Large intestine (tissue), 3 donors: ENCODE results near the gene AEBP1. TPM values are rescaled to one million over a fixed set of nuclear protein-coding genes. Genes with fewer than 3 reads are reported as not detected.
A peak's percentile ranks its signal among the peaks of the same experiment; 100 is the strongest.

Source experiments
- DNase-seq, 2 donors: peaks; one replicate each; pipeline versions ENCODE4 v3.0.0 to v3.0.0-alpha.2; 2013
- H3K27ac ChIP-seq: one replicate; pipeline ENCODE4 v1.5.1; 2013; ENCODE audit warnings: low read length
- H3K27me3 ChIP-seq: 2 replicates; pipeline ENCODE4 v1.6.1; 2013; ENCODE audit warnings: low read length; ENCODE audit not compliant: control insufficient read depth, insufficient read depth
- H3K36me3 ChIP-seq: 2 replicates; pipeline ENCODE4 v1.6.1; 2013; ENCODE audit warnings: low read length; ENCODE audit not compliant: control insufficient read depth, insufficient read depth
- H3K4me1 ChIP-seq: one replicate; pipeline ENCODE4 v1.6.1; 2013; ENCODE audit warnings: low read length; ENCODE audit not compliant: control insufficient read depth, insufficient read depth
- H3K4me3 ChIP-seq: one replicate; pipeline ENCODE4 v1.5.1; 2013; ENCODE audit warnings: low read length
- H3K9me3 ChIP-seq: one replicate; pipeline ENCODE4 v1.6.1; 2013; ENCODE audit warnings: mild to moderate bottlenecking, low read depth, low read length, moderate library complexity; ENCODE audit not compliant: control insufficient read depth
- WGBS: methylation state at CpG from one replicate; pipeline ENCODE4 v1.1.5; 2013; ENCODE audit warnings: low lambda C conversion rate; ENCODE audit not compliant: insufficient coverage; 5-methylcytosine and 5-hydroxymethylcytosine counted together
- polyA plus RNA-seq: library from polyadenylated mRNA; unstranded; fragments of 120-200 nt; gene quantifications from one replicate; pipeline ENCODE4 v1.2.1, GENCODE V29; 2013

Gene AEBP1
- polyA plus RNA-seq, 1 donor, result 23.1 TPM

GRCh38 chr7:44098092-44099068 is 5.8 kb upstream of the AEBP1 start:
- Histone ChIP-seq H3K9me3 (no peaks in the 10 kb centered on the region), H3K36me3 (no peaks in the 10 kb centered on the region), H3K27me3 (peaks cover 14% of the 10 kb centered on the region), H3K4me1 (no peaks in the 10 kb centered on the region), H3K4me3 (no peak overlapping the region), H3K27ac (no peak overlapping the region)
- no CpG with 5 or more reads among the region's 6 CpGs for WGBS
- no peak for DNase-seq

GRCh38 chr7:44099669-44100068 is 4.5 kb upstream of the AEBP1 start:
- Histone ChIP-seq H3K27me3 (peaks cover 24% of the 10 kb centered on the region), H3K4me1 (no peaks in the 10 kb centered on the region), H3K4me3 (no peak overlapping the region), H3K36me3 (no peaks in the 10 kb centered on the region), H3K9me3 (no peaks in the 10 kb centered on the region), H3K27ac (no peak overlapping the region)
- DNase-seq, result no peak
- WGBS, result 100% methylated on average over 1 of the region's 4 CpGs

GRCh38 chr7:44100458-44101302 is 3.5 kb upstream of the AEBP1 start:
- no peak for DNase-seq
- Histone ChIP-seq H3K27me3 (peaks cover 34% of the 10 kb centered on the region), H3K36me3 (no peaks in the 10 kb centered on the region), H3K4me1 (no peaks in the 10 kb centered on the region), H3K9me3 (peaks cover 3% of the 10 kb centered on the region), H3K4me3 (no peak overlapping the region), H3K27ac (no peak overlapping the region)
- no CpG with 5 or more reads among the region's 10 CpGs for WGBS

- Histone ChIP-seq H3K36me3 (no peaks in the 10 kb centered on the region), H3K27me3 (peaks cover 42% of the 10 kb centered on the region), H3K4me1 (no peaks in the 10 kb centered on the region), H3K4me3 (no peak overlapping the region), H3K9me3 (peaks cover 3% of the 10 kb centered on the region), H3K27ac (no peak overlapping the region)
- no peak for DNase-seq
- WGBS, result no CpG with 5 or more reads among the region's 3 CpGs
Measured at GRCh38 chr7:44101303-44101965, 2.7 kb upstream of the AEBP1 start.

GRCh38 chr7:44101966-44102845 is 1.9 kb upstream of the AEBP1 start:
- WGBS, result no CpG with 5 or more reads among the region's 14 CpGs
- no peak for DNase-seq

GRCh38 chr7:44102846-44103565 is 1.1 kb upstream of the AEBP1 start:
- no peak for DNase-seq
- peaks cover 3% of the 10 kb centered on the region for H3K9me3 ChIP-seq
- H3K36me3 ChIP-seq, result peaks cover 5% of the 10 kb centered on the region
- no CpG with 5 or more reads among the region's 8 CpGs for WGBS
- H3K4me3 ChIP-seq, result no peak overlapping the region
- H3K27me3 ChIP-seq, result peaks cover 44% of the 10 kb centered on the region
- H3K4me1 ChIP-seq, result no peaks in the 10 kb centered on the region
- H3K27ac ChIP-seq, result no peak overlapping the region

More at GRCh38 chr7:44101966-44102845, 1.9 kb upstream of the AEBP1 start:
- no peaks in the 10 kb centered on the region for H3K4me1 ChIP-seq
- H3K36me3 ChIP-seq, result peaks cover 2% of the 10 kb centered on the region
- peaks cover 44% of the 10 kb centered on the region for H3K27me3 ChIP-seq
- H3K9me3 ChIP-seq, result peaks cover 3% of the 10 kb centered on the region
- no peak overlapping the region for H3K27ac ChIP-seq
- H3K4me3 ChIP-seq, result no peak overlapping the region

- Histone ChIP-seq H3K27ac (no peak overlapping the region), H3K9me3 (peaks cover 3% of the 10 kb centered on the region), H3K27me3 (peaks cover 44% of the 10 kb centered on the region), H3K4me3 (peak overlapping the region; percentile 30), H3K4me1 (no peaks in the 10 kb centered on the region), H3K36me3 (peaks cover 5% of the 10 kb centered on the region)
- WGBS, result no CpG with 5 or more reads among the region's 8 CpGs
- no peak for DNase-seq
Measured at GRCh38 chr7:44103566-44103922, 601 bp upstream of the AEBP1 start.

- peaks cover 44% of the 10 kb centered on the region for H3K27me3 ChIP-seq
- DNase-seq, result no peak
- H3K4me1 ChIP-seq, result no peaks in the 10 kb centered on the region
- WGBS, result no CpG with 5 or more reads among the region's 28 CpGs
- peak overlapping the region; percentile 42 for H3K4me3 ChIP-seq
- peaks cover 3% of the 10 kb centered on the region for H3K9me3 ChIP-seq
- H3K36me3 ChIP-seq, result peaks cover 9% of the 10 kb centered on the region
- H3K27ac ChIP-seq, result peak overlapping the region; percentile 15
Measured at GRCh38 chr7:44104860-44105771, 971 bp downstream of the AEBP1 start.
